ENCODE data around the gene DHTKD1.

Gene DHTKD1

DNA sequence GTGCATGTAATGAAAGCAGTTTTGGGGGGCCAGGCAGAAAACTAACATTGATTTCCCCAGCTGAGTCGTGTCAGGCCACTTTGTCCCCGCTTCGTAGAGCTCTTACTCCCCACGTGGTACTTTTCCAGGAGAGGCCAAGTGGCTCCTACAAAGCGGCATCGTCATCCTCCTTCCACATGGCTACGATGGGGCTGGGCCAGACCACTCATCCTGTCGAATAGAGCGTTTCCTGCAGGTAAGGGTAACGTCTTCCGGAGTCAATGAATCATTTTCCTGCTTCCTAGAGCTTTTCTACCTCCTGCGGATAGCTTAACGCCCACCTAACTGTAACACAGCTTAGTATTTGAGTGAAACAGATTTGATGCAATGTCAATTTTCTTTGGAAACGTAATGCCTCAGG, 39.0 kb downstream of the DHTKD1 start:
- H3K4me3 ChIP-seq (ENCODE audit: control insufficient read depth, low read depth, low read length), result no peak overlapping the region
- no peak for TF ChIP-seq CTCF (conservative IDR thresholded peaks at IDR 0.05; ENCODE audit: control insufficient read depth, insufficient read depth, low read depth, low read length)
- no peak for DNase-seq (ENCODE audit: low read depth)

DNA sequence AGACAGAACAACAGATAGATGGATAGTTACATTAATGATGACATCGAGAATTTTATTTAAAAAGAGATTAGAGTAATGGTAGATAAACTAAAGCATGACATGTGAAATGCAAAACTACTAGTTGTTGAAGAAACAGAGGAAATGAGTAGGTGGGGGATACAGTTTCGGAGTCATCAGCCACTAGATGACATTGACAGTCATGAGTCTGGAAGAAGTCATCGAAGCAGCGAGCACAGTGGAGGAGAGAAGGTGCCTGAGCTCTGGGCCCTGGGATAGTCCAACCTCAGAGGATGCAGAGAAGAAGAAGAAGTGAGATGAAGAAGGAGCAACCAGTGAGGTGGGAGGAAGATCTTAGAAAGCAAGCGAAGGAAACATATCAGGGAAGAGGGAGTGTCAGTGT, 40.5 kb downstream of the DHTKD1 start:
- TF ChIP-seq CTCF (conservative IDR thresholded peaks at IDR 0.05; ENCODE audit: control insufficient read depth, insufficient read depth, low read depth, low read length), result no peak
- no peak overlapping the region for H3K4me3 ChIP-seq (ENCODE audit: control insufficient read depth, low read depth, low read length)
- no peak for DNase-seq (ENCODE audit: low read depth)

- DNase-seq (ENCODE audit: low read depth), result no peak
- TF ChIP-seq CTCF (conservative IDR thresholded peaks at IDR 0.05; ENCODE audit: control insufficient read depth, insufficient read depth, low read depth, low read length), result no peak
- H3K4me3 ChIP-seq (ENCODE audit: control insufficient read depth, low read depth, low read length), result no peak overlapping the region
Measured at GRCh38 chr10:12111528-12111927, 42.8 kb downstream of the DHTKD1 start.

DNA sequence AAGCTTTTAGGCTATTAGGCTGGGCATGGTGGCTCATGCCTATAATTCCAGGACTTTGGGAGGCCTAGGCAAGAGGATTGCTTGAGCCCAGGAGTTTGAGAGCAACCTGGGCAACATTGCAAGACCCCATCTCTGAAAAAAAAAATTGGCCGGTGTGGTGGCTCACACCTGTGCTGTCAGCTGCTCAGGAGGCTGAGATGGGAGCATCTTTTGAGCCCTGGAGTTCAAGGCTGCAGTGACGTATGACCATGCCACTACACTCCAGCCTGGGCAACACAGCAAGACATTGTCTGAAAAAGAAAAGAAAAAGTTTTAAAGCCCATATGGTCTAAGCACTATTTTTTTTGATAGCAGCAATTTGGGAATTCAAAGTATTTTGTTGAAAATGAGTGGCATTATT, 44.9 kb downstream of the DHTKD1 start:
- H3K4me3 ChIP-seq (ENCODE audit: control insufficient read depth, low read depth, low read length), result no peak overlapping the region
- TF ChIP-seq CTCF (conservative IDR thresholded peaks at IDR 0.05; ENCODE audit: control insufficient read depth, insufficient read depth, low read depth, low read length), result no peak
- DNase-seq (ENCODE audit: low read depth), result no peak

DNA sequence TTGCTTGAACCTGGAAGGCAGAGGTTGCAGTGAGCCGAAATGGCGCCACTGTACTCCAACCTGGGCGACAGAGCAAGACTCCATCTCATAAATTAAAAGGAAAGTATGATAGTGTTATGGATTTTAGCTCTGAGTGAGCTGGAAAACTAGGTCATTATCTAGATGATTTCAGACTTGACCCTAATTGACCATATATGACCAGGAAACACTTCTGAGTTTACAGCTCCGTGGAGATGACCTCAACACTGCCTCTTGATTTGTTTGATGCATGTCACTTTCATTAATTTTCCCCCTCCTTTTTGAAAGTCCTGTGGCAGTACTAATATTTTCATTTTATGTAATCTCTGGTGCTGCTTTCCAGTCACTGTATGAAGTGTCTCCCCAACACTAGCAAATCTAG, 52.9 kb downstream of the DHTKD1 start:
- DNase-seq (ENCODE audit: low read depth), result no peak
- no peak overlapping the region for H3K4me3 ChIP-seq (ENCODE audit: control insufficient read depth, low read depth, low read length)
- TF ChIP-seq CTCF (conservative IDR thresholded peaks at IDR 0.05; ENCODE audit: control insufficient read depth, insufficient read depth, low read depth, low read length), result no peak

GRCh38 chr10:12129222-12130111, 60.7 kb downstream of the DHTKD1 start, which contains the start of gene SEC61A2:
Gene SEC61A2 (plus strand): TSS chr10:12129677. CDS start chr10:12129788, 111 bp downstream.
- TF ChIP-seq CTCF (conservative IDR thresholded peaks at IDR 0.05; ENCODE audit: control insufficient read depth, insufficient read depth, low read depth, low read length), result no peak
- H3K4me3 ChIP-seq (ENCODE audit: control insufficient read depth, low read depth, low read length), result peak within 1 kb of the TSS; percentile 78
- DNase-seq (ENCODE audit: low read depth), result peak; percentile 80

All from fibroblast of mammary gland (primary cell).